ENCODE results near the gene RNF5. TPM values are rescaled to one million over a fixed set of nuclear protein-coding genes. Genes with fewer than 3 reads are reported as not detected.
"Not testable (repeated sequence)": the region's sequence is repeated elsewhere in the genome, so short reads cannot be mapped to it uniquely, and the experiment has no call there.

RNF5 gene
- total and polyA plus RNA-seq, 12 donors: 53.0 to 132 (median 82.7) TPM

- no peak for TF ChIP-seq CTCF (IDR thresholded peaks at IDR 0.05)
- Histone ChIP-seq H3K4me3 (no peak overlapping the region), H3K9me3 (no peaks in the 10 kb centered on the region), H3K4me1 (no peaks in the 10 kb centered on the region), H3K36me3 (no peaks in the 10 kb centered on the region), H3K27ac (no peak overlapping the region), H3K27me3 (no peaks in the 10 kb centered on the region)
- WGBS, 2 donors: 55 to 67% methylated on average over 5 of the region's 5 CpGs
- DNase-seq: no peak
- intact Hi-C loops (cut with DNase I): no loop called here
- ATAC-seq: no peak
Measured at GRCh38 chr6:32139590-32139989, 38.6 kb upstream of the RNF5 start.

GRCh38 chr6:32140420-32141046 lies 37.7 kb upstream of the RNF5 start:
- H3K4me3 ChIP-seq: no peak overlapping the region
- H3K27ac ChIP-seq: no peak overlapping the region
- H3K36me3 ChIP-seq: no peaks in the 10 kb centered on the region
- H3K27me3 ChIP-seq: no peaks in the 10 kb centered on the region
- WGBS, 2 donors: 47% methylated on average over 5 of the region's 5 CpGs
- TF ChIP-seq CTCF (IDR thresholded peaks at IDR 0.05): no peak
- H3K9me3 ChIP-seq: no peaks in the 10 kb centered on the region
- ATAC-seq (no peak), DNase-seq (no peak)
- intact Hi-C loops (cut with DNase I): no loop called here
- no peaks in the 10 kb centered on the region for H3K4me1 ChIP-seq

- intact Hi-C loops (cut with DNase I); H3K36me3 ChIP-seq; ATAC-seq; H3K4me3 ChIP-seq; H3K27ac ChIP-seq; DNase-seq; H3K9me3 ChIP-seq: not testable (repeated sequence)
- Histone ChIP-seq H3K4me1 (peaks cover 0 to 11% (median 0%) of the 10 kb centered on the region in 9 donors), H3K27me3 (peaks cover 0 to 28% (median 5%) of the 10 kb centered on the region in 7 donors)
- WGBS, 2 donors: 82 to 83% methylated on average over 7 of the region's 7 CpGs
Measured at GRCh38 chr6:32144238-32144637, 34.0 kb upstream of the RNF5 start.

GRCh38 chr6:32146287-32146686 lies 31.9 kb upstream of the RNF5 start:
- intact Hi-C loops (cut with DNase I): no loop called here
- Histone ChIP-seq H3K4me3 (no peak overlapping the region), H3K27me3 (peaks cover 0 to 48% (median 8%) of the 10 kb centered on the region in 7 donors), H3K4me1 (peaks cover 0 to 14% (median 0%) of the 10 kb centered on the region in 9 donors), H3K9me3 (no peaks in the 10 kb centered on the region), H3K27ac (no peak overlapping the region), H3K36me3 (peaks cover 0 to 9% (median 0%) of the 10 kb centered on the region in 9 donors)
- DNase-seq (no peak), ATAC-seq (no peak)
- 64 to 77% methylated on average over 1 of the region's 1 CpG for WGBS, 2 donors
- TF ChIP-seq CTCF (IDR thresholded peaks at IDR 0.05): no peak

GRCh38 chr6:32146687-32147086 lies 31.5 kb upstream of the RNF5 start:
- 29% methylated on average over 4 of the region's 4 CpGs for WGBS, 2 donors
- Histone ChIP-seq H3K9me3 (no peaks in the 10 kb centered on the region), H3K27me3 (peaks cover 0 to 50% (median 8%) of the 10 kb centered on the region in 7 donors), H3K27ac (no peak overlapping the region), H3K4me3 (no peak overlapping the region), H3K36me3 (peaks cover 0 to 9% (median 0%) of the 10 kb centered on the region in 9 donors), H3K4me1 (peaks cover 0 to 16% (median 0%) of the 10 kb centered on the region in 9 donors)
- DNase-seq: no peak
- TF ChIP-seq CTCF (IDR thresholded peaks at IDR 0.05): no peak
- intact Hi-C loops (cut with DNase I): no loop called here
- ATAC-seq: no peak

Data from heart right ventricle (tissue), 16 donors.